Breast epithelium (tissue), 3 donors: Measurements from ENCODE around the gene C16orf89.

Source experiments
- POLR2A ChIP-seq: fragments of 450-650 bp; IDR thresholded peaks from one replicate; pipeline ENCODE4 v1.6.1; 2016; ENCODE audit warnings: antibody characterized with exemption, mild to moderate bottlenecking, moderate library complexity
- POLR2AphosphoS5 ChIP-seq, 3 donors: sonication (generic); formaldehyde crosslinking; IDR thresholded peaks; one replicate each; pipeline ENCODE4 v1.6.1; 2017; ENCODE audit warnings: antibody characterized with exemption in 3 of 3
- TF ChIP-seq, protein P1 (sequence below), 3 donors: fragments of 450-650 bp; IDR thresholded peaks; one replicate each; pipeline ENCODE4 v1.5.1; 2016 to 2017; ENCODE audit warnings: antibody characterized with exemption in 3 of 3, mild to moderate bottlenecking in 3 of 3, moderate library complexity in 3 of 3

GRCh38 chr16:5027086-5027485 lies 38.7 kb downstream of the C16orf89 start:
- TF ChIP-seq, protein P1, sequence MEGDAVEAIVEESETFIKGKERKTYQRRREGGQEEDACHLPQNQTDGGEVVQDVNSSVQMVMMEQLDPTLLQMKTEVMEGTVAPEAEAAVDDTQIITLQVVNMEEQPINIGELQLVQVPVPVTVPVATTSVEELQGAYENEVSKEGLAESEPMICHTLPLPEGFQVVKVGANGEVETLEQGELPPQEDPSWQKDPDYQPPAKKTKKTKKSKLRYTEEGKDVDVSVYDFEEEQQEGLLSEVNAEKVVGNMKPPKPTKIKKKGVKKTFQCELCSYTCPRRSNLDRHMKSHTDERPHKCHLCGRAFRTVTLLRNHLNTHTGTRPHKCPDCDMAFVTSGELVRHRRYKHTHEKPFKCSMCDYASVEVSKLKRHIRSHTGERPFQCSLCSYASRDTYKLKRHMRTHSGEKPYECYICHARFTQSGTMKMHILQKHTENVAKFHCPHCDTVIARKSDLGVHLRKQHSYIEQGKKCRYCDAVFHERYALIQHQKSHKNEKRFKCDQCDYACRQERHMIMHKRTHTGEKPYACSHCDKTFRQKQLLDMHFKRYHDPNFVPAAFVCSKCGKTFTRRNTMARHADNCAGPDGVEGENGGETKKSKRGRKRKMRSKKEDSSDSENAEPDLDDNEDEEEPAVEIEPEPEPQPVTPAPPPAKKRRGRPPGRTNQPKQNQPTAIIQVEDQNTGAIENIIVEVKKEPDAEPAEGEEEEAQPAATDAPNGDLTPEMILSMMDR (IDR thresholded peaks at IDR 0.05) = no peak
- TF ChIP-seq POLR2A (no peak), POLR2AphosphoS5 (IDR thresholded peaks at IDR 0.05) (no peak)
